Liver (tissue), 3 donors: ENCODE measurements around the gene MAD2L1BP.

Experiments used
- CTCF ChIP-seq: fragments of 150-350 bp; IDR thresholded peaks from 2 replicates; pipeline ENCODE4 v1.5.1; 2017; ENCODE audit warnings: improper control_type of control experiment, low read depth, low read length; ENCODE audit not compliant: missing input control
- EGR1 ChIP-seq, 2 donors: IDR thresholded peaks; 2 replicates each; pipeline ENCODE4 v1.6.1; 2016 to 2018; ENCODE audit warnings: antibody characterized with exemption in 2 of 2, low read depth in 2 of 2
- FOXA1 ChIP-seq: IDR thresholded peaks from 2 replicates; pipeline ENCODE4 v1.6.1; 2016; ENCODE audit warnings: antibody characterized with exemption
- JUND ChIP-seq, 2 donors: IDR thresholded peaks; 2 replicates each; pipeline ENCODE4 v1.6.1; 2016; ENCODE audit warnings: antibody characterized with exemption in 2 of 2
- MAX ChIP-seq: IDR thresholded peaks from 2 replicates; pipeline ENCODE4 v1.6.1; 2016; ENCODE audit warnings: antibody characterized with exemption
- NR2F2 ChIP-seq: IDR thresholded peaks from 2 replicates; pipeline ENCODE4 v1.6.1; 2016; ENCODE audit warnings: antibody characterized with exemption
- RAD21 ChIP-seq, 2 donors: IDR thresholded peaks; 2 replicates each; pipeline ENCODE4 v1.6.1; 2016; ENCODE audit warnings: antibody characterized with exemption in 2 of 2, mild to moderate bottlenecking in 2 of 2
- REST ChIP-seq: IDR thresholded peaks from 2 replicates; pipeline ENCODE4 v1.6.1; 2016; ENCODE audit warnings: antibody characterized with exemption, mild to moderate bottlenecking
- RXRA ChIP-seq, 2 donors: IDR thresholded peaks; 2 replicates each; pipeline ENCODE4 v1.6.1; 2017 to 2018; ENCODE audit warnings: antibody characterized with exemption in 2 of 2, mild to moderate bottlenecking in 1 of 2
- donor health status: healthy.
- donor health status: healthy.

GRCh38 chr6:43613721-43614395, 21.8 kb upstream of the MAD2L1BP start:
- TF ChIP-seq CTCF (no peak), RXRA (IDR thresholded peaks at IDR 0.05) (no peak), FOXA1 (no peak), EGR1 (IDR thresholded peaks at IDR 0.05; ENCODE audit: low read depth in 2 of 2) (no peak), JUND (IDR thresholded peaks at IDR 0.05) (no peak), REST (no peak), NR2F2 (no peak), MAX (no peak), RAD21 (IDR thresholded peaks at IDR 0.05) (no peak)
